SKM-1 treated with dmso at 0.1 percent for 144 hours (cell line): ENCODE results near the gene GALNT17.
"Not testable (repeated sequence)": the region's sequence is repeated elsewhere in the genome, so short reads cannot be mapped to it uniquely, and the experiment has no call there.

ENCODE experiments used
- DNase-seq: peaks from one replicate; lab custom pipeline; 2025; ENCODE audit not compliant: unreplicated experiment; lab: John Stamatoyannopoulos, UW

GALNT17 gene

DNA sequence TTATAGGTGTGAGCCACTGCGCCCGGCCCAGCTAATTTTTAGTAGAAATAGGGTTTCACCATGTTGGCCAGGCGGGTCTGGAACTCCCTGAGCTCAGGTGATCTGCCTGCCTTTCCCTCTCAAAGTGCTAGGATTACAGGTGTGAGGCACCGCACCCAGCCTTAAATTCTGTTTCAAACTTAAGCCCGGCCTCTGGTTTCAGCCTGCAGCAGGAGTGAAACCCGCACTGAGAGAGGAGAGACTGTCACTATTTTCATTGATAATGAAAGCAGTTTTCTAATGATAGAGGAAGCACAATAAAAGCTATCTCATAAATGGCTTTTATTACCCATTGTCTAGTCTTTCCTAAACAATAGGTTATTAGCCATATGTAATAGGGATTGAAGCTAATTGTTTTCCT, 415.5 kb downstream of the GALNT17 start:
- no peak for DNase-seq

- no peak for DNase-seq
These were observed 416.8 kb downstream of the GALNT17 start for GRCh38 chr7:71548746-71549145.

- no peak for DNase-seq
These were observed 421.4 kb downstream of the GALNT17 start for GRCh38 chr7:71553306-71553705.

- DNase-seq = no peak
These were observed 423.8 kb downstream of the GALNT17 start for GRCh38 chr7:71555758-71556157.

DNA sequence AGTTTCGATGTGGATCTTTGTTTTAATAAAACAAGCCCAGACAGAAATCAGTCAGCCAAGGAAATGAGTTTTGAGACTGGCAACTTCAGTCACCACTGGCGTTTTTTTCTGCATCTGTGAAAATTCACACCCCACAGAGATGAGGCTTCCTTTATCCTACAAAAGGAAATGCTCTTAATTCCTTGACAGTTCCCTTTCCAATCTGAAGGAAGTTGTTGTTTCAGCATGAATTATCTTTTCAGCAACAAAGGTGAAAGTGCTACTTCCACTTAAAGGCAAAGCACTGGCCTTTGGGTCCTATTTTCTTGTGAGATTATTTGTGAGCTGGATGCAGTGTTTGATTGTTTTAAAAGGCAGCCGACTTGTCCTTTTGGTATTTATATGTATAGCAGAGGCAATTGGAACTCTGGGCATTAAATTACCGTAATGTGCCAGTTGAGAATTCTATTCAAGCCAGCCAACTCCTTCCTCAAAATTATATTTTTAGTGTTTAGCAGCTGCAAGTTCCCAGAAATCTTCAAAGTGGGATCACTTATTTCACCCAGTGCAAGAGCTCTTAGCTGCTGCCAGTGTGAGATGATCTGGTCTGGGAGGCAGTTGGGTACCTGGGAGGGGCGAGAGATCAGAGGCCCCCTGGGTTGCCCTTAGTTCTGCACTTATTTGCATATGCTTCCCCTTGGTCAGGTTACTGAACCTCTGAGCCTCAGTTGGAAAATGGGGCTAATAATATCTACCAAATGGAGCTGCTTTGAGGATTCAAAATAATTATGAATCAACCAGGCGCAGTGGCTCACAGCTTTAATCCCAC, 427.1 kb downstream of the GALNT17 start:
- DNase-seq = no peak

DNA sequence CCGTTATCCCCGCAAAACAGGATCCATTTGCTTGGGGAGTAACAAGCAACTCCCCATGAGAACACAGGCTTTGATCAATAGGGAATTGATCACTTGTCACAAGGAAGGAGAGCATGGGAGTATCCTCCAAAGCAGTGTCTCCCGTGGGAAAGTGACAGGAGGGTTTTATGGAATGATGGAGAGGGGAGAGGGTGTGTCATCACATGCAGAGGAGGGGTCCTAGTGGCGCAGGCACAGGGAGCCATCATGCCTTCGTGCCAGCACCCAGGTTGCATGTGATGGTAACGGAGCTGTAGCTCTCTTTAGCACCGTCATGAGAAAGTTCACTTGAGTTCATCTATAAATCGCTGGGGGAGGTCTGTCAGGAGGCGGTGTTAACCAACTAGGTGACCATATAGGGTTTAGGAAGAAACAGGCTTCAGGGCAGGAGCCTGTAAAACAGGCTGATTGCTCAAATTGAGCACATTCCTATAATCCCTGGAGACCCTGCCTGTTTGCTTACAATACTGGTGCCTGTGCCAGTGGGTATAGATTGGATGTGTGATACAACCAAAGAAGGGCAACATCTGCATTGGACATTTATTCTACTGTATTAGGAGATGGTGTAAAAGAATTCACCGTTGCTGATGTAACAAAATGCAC, 428.5 kb downstream of the GALNT17 start:
- no peak for DNase-seq

DNA sequence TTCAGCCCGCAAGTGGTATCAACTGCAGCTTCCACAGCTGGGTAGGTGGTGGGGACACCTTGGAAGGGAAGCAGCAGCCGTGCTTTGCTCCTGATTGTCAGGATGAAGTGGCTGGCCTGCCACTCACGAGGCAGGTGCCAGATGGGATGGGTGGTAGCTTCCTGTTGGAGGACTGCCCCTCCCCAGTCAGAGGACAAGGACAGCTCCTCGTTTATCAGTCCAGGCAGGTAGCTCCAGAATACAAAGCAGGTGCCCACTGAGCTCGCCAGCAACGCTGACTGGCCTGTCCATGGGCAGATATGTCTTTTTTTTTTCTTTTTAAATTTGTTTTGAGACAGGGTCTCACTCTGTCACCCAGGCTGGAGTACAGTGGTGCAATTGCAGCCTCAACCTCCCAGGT, 431.3 kb downstream of the GALNT17 start:
- DNase-seq = no peak

DNA sequence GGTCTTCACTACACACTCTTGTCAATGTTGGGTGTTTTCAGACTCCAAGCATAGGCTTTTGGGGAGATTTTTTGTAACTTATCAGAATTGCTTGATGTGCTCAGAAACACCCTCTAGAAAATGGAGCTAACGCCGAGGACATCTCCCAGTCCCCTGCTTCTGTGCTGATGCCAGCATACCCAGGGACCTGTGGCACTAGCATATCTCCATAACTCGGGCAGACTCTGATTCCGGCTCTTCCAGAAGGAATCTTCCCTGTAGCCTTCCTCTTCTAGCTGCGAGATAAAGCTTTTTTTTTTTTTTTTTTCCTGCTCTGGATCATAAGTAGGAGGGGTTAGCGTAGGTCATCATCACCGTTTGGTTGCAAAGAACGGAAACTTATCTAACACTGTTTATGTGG, 434.4 kb downstream of the GALNT17 start:
- no peak for DNase-seq

- no peak for DNase-seq
These were observed 435.0 kb downstream of the GALNT17 start for GRCh38 chr7:71566991-71567390.

GRCh38 chr7:71574153-71574860, 442.4 kb downstream of the GALNT17 start:
- no peak for DNase-seq

DNA sequence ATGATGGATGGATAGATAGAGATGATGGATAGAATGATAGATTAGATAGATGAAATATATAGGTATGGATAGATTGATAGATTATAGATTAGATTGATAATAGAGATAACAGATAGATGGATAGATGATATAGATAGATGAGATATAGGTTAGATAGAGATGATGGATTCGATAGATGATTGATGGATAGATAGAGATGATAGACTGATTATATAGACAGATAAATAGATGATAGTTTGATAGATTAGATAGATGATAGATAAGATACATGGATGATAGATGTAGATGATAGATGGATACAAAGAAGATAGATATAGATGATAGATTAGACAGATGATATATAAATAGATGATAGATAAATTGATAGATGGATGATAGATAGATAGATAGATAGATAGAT, 448.1 kb downstream of the GALNT17 start:
- DNase-seq = no peak

- DNase-seq = no peak
These were observed 452.3 kb downstream of the GALNT17 start for GRCh38 chr7:71584256-71584655.

- no peak for DNase-seq
These were observed 459.9 kb downstream of the GALNT17 start for GRCh38 chr7:71591876-71592275.

DNA sequence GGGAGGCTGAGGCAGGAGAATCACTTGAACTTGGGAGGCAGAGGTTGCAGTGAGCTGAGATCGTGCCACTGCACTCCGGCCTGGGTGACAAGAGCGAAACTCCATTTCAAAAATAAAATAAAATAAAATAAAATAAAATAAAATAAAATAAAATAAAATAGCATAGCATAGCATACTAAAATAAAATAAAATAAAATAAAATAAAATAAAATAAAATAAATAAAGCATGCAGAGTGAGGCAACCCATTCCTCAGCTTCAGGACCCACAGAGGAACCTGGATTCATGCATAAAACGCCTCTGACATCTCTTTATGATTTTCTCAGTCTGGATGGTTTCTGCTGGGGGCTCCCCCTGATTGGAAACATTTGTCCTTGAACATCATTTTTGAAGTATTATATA, 460.4 kb downstream of the GALNT17 start:
- DNase-seq = not testable (repeated sequence)

- DNase-seq = no peak
These were observed 462.8 kb downstream of the GALNT17 start for GRCh38 chr7:71594736-71595135.

DNA sequence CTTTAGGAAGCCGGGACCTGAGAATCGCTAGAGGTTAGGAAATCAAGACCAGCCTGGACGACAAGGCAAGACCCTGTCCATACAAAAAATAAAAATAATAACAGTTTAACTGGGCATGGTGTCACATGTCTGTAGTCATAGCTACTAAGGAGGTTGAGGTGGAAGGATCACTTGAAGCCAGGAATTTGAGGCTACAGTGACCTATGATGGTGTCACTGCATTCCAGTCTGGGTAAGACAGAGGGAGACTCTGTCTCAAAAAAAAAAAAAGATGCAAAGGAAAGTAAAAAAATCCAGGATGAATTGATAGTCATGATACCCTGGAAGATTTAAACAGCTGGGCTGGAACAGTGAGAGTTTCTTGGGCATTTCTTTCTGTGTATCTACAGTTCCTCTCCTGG, 463.2 kb downstream of the GALNT17 start:
- DNase-seq = no peak

DNA sequence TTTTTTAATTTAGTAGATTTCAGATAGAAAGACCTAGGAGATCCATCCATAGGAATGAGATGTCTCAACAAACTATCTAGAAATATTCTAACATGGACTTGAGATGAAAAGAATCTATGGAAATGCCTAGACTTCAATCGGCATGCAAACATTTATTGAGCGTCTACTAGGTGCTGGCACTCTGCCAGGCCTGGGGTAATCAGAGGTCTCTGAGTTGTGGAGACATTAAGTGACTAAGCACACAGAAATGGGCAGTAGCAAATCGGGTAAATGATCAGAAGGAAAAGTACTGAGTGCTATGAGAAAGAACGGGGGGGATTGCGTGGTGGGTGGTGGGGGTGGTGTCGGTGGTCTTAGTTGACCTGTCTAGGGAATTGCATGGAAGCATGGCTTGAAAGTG, 466.6 kb downstream of the GALNT17 start:
- no peak for DNase-seq

DNA sequence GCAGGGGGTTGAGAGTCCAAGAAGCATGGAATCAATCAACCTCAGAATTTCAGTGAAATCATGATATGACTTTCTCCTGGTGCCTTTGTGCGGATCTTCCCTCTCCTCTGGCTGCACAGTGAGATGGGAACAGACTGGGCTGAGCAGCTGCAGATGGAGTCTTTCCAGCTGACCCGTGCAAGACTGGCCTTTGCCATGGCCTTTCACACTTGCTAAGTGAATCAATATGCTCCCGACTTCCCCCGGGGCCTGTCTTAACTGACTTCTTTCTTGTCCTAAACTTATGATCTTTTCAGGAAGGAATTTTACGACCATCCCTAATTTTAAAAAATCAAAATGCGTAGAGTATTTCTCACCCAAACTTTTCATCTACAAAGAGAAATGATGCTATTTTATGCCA, 469.9 kb downstream of the GALNT17 start:
- no peak for DNase-seq

DNA sequence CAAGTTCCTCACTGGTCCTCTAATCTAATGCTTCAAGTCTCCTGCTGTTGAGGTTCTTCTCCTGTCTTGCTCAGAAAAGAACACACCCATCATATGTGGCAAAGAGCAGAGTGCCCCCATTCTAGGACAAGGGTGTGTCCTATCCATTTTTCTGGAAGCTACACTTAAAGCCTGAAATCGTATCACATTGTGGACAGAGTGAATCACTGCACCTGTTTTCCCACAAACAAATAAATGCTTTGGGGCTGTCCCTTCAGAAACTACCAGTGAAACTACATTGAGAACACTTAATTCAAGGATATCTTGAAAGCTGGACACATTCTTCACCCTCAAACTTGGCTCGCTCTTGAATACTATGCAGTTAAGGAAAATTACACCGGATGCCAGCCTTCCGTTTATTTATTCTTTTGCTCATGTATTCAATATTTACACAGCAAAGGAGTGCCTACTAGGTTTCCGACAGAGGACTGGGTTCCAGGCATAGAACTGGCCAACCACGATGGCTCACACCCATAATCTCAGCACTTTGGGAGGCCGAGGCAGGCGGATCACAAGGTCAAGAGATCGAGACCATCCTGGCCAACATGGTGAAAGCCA, 473.0 kb downstream of the GALNT17 start:
- no peak for DNase-seq

GRCh38 chr7:71611986-71612385, 480.0 kb downstream of the GALNT17 start:
- no peak for DNase-seq

- DNase-seq = no peak
These were observed 481.0 kb downstream of the GALNT17 start for GRCh38 chr7:71612911-71613310.

- DNase-seq = no peak
These were observed 481.4 kb downstream of the GALNT17 start for GRCh38 chr7:71613313-71613712.
